ENCODE results near the gene NIF3L1.

- TF ChIP-seq CTCF (IDR thresholded peaks at IDR 0.05): no peak
- no peak for TF ChIP-seq EZH2phosphoT487 (IDR thresholded peaks at IDR 0.05)
- TF ChIP-seq EZH2 (IDR thresholded peaks at IDR 0.05): no peak
Measured at GRCh38 chr2:200847269-200847668, 41.9 kb upstream of the NIF3L1 start.
